GM19395 (cell line): Measurements from ENCODE around the gene KCNK3.

Experiments used
- ATAC-seq: cut with Tn5 transposase; IDR thresholded peaks from one replicate; pipeline ENCODE4 v1.9.1; 2021; ENCODE audit warnings: mild to moderate bottlenecking, moderate library complexity; ENCODE audit not compliant: unreplicated experiment

Gene KCNK3

DNA sequence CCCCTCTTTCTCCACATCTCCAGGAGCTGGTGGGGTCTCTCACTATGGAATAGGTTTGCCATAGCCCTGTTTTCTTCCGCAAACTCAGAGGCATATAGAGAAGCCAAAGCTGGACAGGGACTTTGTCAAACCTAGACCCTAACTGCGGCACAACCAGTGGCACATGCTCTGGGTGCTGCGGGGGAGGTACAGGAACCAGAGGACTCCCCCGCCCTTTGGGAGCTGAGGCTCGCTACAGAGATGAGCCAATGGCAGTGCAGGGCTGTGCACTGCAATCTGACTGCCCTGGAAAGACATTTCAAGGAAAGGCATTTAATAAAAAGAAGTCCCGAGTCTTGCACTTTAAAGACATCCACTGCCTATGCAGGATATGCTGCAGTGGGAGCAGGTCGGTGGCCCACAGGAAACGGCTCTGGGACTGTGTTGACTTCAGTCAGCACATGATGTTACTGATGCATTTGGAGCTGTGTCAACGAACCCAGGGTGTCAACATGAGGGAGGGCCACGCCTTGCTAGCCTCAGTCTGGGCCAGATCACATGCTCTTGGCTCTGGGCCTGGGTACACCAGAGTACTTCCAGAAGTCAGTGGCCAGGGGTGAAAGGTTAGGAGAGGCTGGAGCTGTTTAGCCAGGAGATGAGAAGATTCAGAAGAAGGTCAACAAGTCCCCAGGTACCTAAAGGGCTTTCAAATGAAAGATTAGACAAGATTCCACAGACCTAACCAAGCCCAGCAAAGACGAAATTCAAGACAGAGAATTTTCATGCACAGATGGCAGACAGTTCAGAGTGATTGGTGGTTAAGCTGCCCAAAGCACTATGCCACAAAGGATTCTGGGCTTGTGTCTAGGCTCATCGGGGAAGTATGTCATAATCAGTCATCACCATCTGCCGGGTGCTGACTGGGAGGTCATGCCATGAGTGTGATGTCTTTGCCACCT is 79.8 kb downstream of the KCNK3 start:
- ATAC-seq, result no peak

DNA sequence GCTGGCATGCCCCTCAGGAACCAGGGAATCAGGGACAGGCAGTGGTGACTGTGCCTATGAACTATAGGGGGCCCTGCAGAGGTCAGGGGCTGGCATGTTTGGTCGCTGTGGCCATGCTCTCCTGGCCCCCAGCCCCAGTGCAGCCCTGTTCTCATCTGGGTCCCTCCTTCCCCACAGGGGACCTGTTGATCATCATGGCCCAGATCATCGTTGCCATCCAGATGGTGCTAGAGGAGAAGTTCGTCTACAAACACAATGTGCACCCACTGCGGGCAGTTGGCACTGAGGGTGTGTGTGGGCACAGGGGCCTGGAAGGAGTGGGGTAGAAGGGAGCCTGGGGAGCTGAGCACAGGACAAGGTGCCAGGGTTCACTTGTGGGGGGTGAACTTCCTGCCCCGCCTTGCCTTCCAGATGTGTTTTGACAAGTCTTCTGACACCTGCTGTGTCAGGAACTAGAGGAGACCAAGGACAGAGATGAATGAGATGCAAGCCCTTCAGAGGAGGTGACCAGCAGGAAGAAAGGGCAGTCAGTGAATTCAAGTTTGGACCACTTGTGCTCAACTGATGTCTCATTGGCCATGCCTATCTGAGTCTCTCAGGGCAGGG is 83.8 kb downstream of the KCNK3 start:
- ATAC-seq, result no peak

GRCh38 chr2:26778098-26778497 is 85.6 kb downstream of the KCNK3 start:
- ATAC-seq, result no peak

- ATAC-seq, result no peak
Observed at GRCh38 chr2:26778507-26778906, 86.0 kb downstream of the KCNK3 start.

GRCh38 chr2:26780203-26780760 is 87.8 kb downstream of the KCNK3 start:
- no peak for ATAC-seq
